Loucy (cell line): ENCODE measurements around the gene RNF181.
"Not testable (repeated sequence)": the region's sequence is repeated elsewhere in the genome, so short reads cannot be mapped to it uniquely, and the experiment has no call there.

Source experiments
- H2AFZ ChIP-seq: fragments of 200-600 bp; sonication (generic); 2 replicates; pipeline ENCODE4 v1.6.0; 2016; ENCODE audit warnings: antibody characterized with exemption, mild to moderate bottlenecking, low read length, moderate library complexity
- H3F3A ChIP-seq: fragments of 200-600 bp; 2 replicates; pipeline ENCODE4 v1.6.0; 2016; ENCODE audit warnings: antibody characterized with exemption, low read depth, mild to moderate bottlenecking
- H3K27me3 ChIP-seq: fragments of 200-600 bp; sonication (generic); 2 replicates; pipeline ENCODE4 v1.6.1; 2014; ENCODE audit warnings: low read length, mild to moderate bottlenecking; ENCODE audit not compliant: insufficient read depth, poor library complexity, severe bottlenecking
- H3K36me3 ChIP-seq: fragments of 200-600 bp; sonication (generic); 2 replicates; pipeline ENCODE4 v1.6.1; 2016; ENCODE audit warnings: low read length; ENCODE audit not compliant: insufficient read depth
- H3K4me1 ChIP-seq: fragments of 200-600 bp; sonication (generic); 2 replicates; pipeline ENCODE4 v1.5.1; 2014; ENCODE audit warnings: low read length, mild to moderate bottlenecking; ENCODE audit not compliant: insufficient read depth, poor library complexity, severe bottlenecking
- H3K4me2 ChIP-seq: fragments of 200-600 bp; sonication (generic); 2 replicates; pipeline ENCODE4 v1.6.0; 2014; ENCODE audit warnings: antibody characterized with exemption, low read length, low read depth, mild to moderate bottlenecking; ENCODE audit not compliant: poor library complexity, severe bottlenecking
- H3K4me3 ChIP-seq: fragments of 200-600 bp; sonication (generic); 2 replicates; pipeline ENCODE4 v1.5.1; 2014; ENCODE audit warnings: low read length, mild to moderate bottlenecking, mixed read lengths; ENCODE audit not compliant: poor library complexity, severe bottlenecking
- H3K79me2 ChIP-seq: fragments of 200-600 bp; sonication (generic); 2 replicates; pipeline ENCODE4 v1.6.1; 2014; ENCODE audit warnings: low read length; ENCODE audit not compliant: insufficient read depth
- H3K9ac ChIP-seq: fragments of 200-600 bp; sonication (generic); 2 replicates; pipeline ENCODE4 v1.6.0; 2014; ENCODE audit warnings: mild to moderate bottlenecking, low read depth, low read length, moderate library complexity; ENCODE audit not compliant: poor library complexity, severe bottlenecking
- H3K9me2 ChIP-seq: fragments of 200-600 bp; sonication (generic); replicated peaks from 2 replicates; pipeline ENCODE4 v1.6.1; 2016; ENCODE audit warnings: low read depth, low read length, mixed read lengths
- H3K9me3 ChIP-seq: fragments of 200-600 bp; sonication (generic); 2 replicates; pipeline ENCODE4 v1.6.1; 2014; ENCODE audit warnings: mild to moderate bottlenecking, antibody characterized with exemption, low read length, low read depth; ENCODE audit not compliant: insufficient read depth
- H4K20me1 ChIP-seq: fragments of 200-600 bp; sonication (generic); 2 replicates; pipeline ENCODE4 v1.6.0; 2014; ENCODE audit warnings: antibody characterized with exemption, low read length, mild to moderate bottlenecking; ENCODE audit not compliant: insufficient read depth, poor library complexity, severe bottlenecking
- CTCF ChIP-seq: fragments of 200-600 bp; sonication (generic); conservative IDR thresholded peaks from 2 replicates; pipeline ENCODE4 v1.5.1; 2014; ENCODE audit warnings: mild to moderate bottlenecking, antibody characterized with exemption, low read length
- EZH2phosphoT487 ChIP-seq: fragments of 200-600 bp; IDR thresholded peaks from 2 replicates; pipeline ENCODE4 v1.6.1; 2018; ENCODE audit warnings: antibody characterized with exemption, mild to moderate bottlenecking, moderate library complexity, borderline replicate concordance

RNF181 gene

GRCh38 chr2:85558160-85558559, 37.4 kb upstream of the RNF181 start:
- H3K9me2 ChIP-seq, result no peaks in the 10 kb centered on the region
- H3K9ac ChIP-seq, result no peak overlapping the region
- H3K9me3 ChIP-seq, result no peaks in the 10 kb centered on the region
- H3K4me3 ChIP-seq, result no peak overlapping the region
- no peaks in the 10 kb centered on the region for H3K27me3 ChIP-seq
- no peak overlapping the region for H2AFZ ChIP-seq
- H4K20me1 ChIP-seq, result peaks cover 4% of the 10 kb centered on the region
- H3K4me1 ChIP-seq, result peaks cover 13% of the 10 kb centered on the region
- H3K36me3 ChIP-seq, result peaks cover 20% of the 10 kb centered on the region; the same call in 1 of the 2 replicates
- H3K4me2 ChIP-seq, result no peak overlapping the region
- H3F3A ChIP-seq, result no peaks in the 10 kb centered on the region
- TF ChIP-seq CTCF (no peak), EZH2phosphoT487 (no peak)
- peaks cover 50% of the 10 kb centered on the region for H3K79me2 ChIP-seq

GRCh38 chr2:85560403-85560726, 35.2 kb upstream of the RNF181 start:
- H3K79me2 ChIP-seq, result peaks cover 50% of the 10 kb centered on the region
- not testable (repeated sequence) for H2AFZ ChIP-seq, H3F3A ChIP-seq, H3K9me3 ChIP-seq, H3K27me3 ChIP-seq, H3K36me3 ChIP-seq, H3K9me2 ChIP-seq, H4K20me1 ChIP-seq
- H3K4me1 ChIP-seq, result peaks cover 15% of the 10 kb centered on the region
- H3K4me2 ChIP-seq, result peak overlapping the region; percentile 93
- H3K9ac ChIP-seq, result peak overlapping the region; percentile 97
- H3K4me3 ChIP-seq, result peak overlapping the region; percentile 98

- Histone ChIP-seq H3K9me2 (no peaks in the 10 kb centered on the region), H3K4me3 (peak overlapping the region; percentile 98), H3K9me3 (no peaks in the 10 kb centered on the region), H2AFZ (peak overlapping the region; percentile 97; the same call in 1 of the 2 replicates), H3K79me2 (peaks cover 50% of the 10 kb centered on the region), H3K4me1 (peaks cover 15% of the 10 kb centered on the region), H3K4me2 (peak overlapping the region; percentile 93), H3F3A (no peaks in the 10 kb centered on the region), H3K27me3 (no peaks in the 10 kb centered on the region), H3K9ac (peak overlapping the region; percentile 97), H3K36me3 (no peaks in the 10 kb centered on the region), H4K20me1 (peaks cover 4% of the 10 kb centered on the region)
- TF ChIP-seq CTCF, result no peak
- no peak for TF ChIP-seq EZH2phosphoT487
Observed at GRCh38 chr2:85560812-85561279, 34.7 kb upstream of the RNF181 start.
